Osteoblast (primary cell): ENCODE results near the gene AUTS2. TPM values are rescaled to one million over a fixed set of nuclear protein-coding genes. Genes with fewer than 3 reads are reported as not detected.

ENCODE experiments used
- DNase-seq: peaks from one replicate; pipeline ENCODE4 v3.0.0; 2011; ENCODE audit warnings: low spot score, mixed read lengths; ENCODE audit not compliant: insufficient read length; ENCODE audit errors: missing footprints
- H2AFZ ChIP-seq: 2 replicates; pipeline ENCODE4 v1.6.0; 2011; ENCODE audit warnings: mild to moderate bottlenecking, low read length
- H3K27ac ChIP-seq: 2 replicates; pipeline ENCODE4 v1.5.1; 2011; ENCODE audit warnings: mild to moderate bottlenecking, low read depth, low read length, moderate library complexity
- H3K27me3 ChIP-seq: 2 replicates; pipeline ENCODE4 v1.6.0; 2012; ENCODE audit warnings: mild to moderate bottlenecking, control low read depth, inconsistent platforms, low read length, moderate library complexity; ENCODE audit not compliant: insufficient read depth
- H3K36me3 ChIP-seq: 2 replicates; pipeline ENCODE4 v1.5.1; 2011; ENCODE audit warnings: mild to moderate bottlenecking, low read length, control low read depth, moderate library complexity; ENCODE audit not compliant: insufficient read depth
- H3K4me1 ChIP-seq: 2 replicates; pipeline ENCODE4 v1.5.1; 2011; ENCODE audit warnings: mild to moderate bottlenecking, low read length, control low read depth, moderate library complexity; ENCODE audit not compliant: insufficient read depth
- H3K4me2 ChIP-seq: 2 replicates; pipeline ENCODE4 v1.6.0; 2011; ENCODE audit warnings: mild to moderate bottlenecking, low read length; ENCODE audit not compliant: insufficient read depth
- H3K4me3 ChIP-seq: fragments of 200-600 bp; sonication (generic); 3 replicates; pipeline ENCODE4 v1.5.1; 2012; ENCODE audit warnings: mild to moderate bottlenecking, low read length, inconsistent platforms; ENCODE audit not compliant: insufficient read depth
- H3K79me2 ChIP-seq: 2 replicates; pipeline ENCODE4 v1.6.0; 2012; ENCODE audit warnings: mild to moderate bottlenecking, low read length, control low read depth, inconsistent platforms; ENCODE audit not compliant: insufficient read depth
- H3K9me3 ChIP-seq: 2 replicates; pipeline ENCODE4 v1.5.1; 2011; ENCODE audit warnings: low read depth, low read length, control low read depth
- H4K20me1 ChIP-seq: 2 replicates; pipeline ENCODE4 v1.6.0; 2012; ENCODE audit warnings: mild to moderate bottlenecking, low read length, control low read depth; ENCODE audit not compliant: insufficient read depth
- CTCF ChIP-seq: IDR thresholded peaks from 2 replicates; pipeline ENCODE4 v1.5.1; 2011; ENCODE audit warnings: mild to moderate bottlenecking, low read depth, low read length, moderate library complexity; ENCODE audit errors: extremely low read depth
- total RNA-seq: library from RNA; depleted of rRNA; stranded (reverse); fragments of >200 nt; gene quantifications from 2 replicates; pipeline ENCODE4 v1.2.3, GENCODE V29; 2012

Gene AUTS2
- total RNA-seq, 1 donor = 15.2 TPM

GRCh38 chr7:70619130-70619529 is 1020.9 kb downstream of the AUTS2 start:
- H3K27ac ChIP-seq = no peak overlapping the region
- no peak overlapping the region for H2AFZ ChIP-seq
- no peaks in the 10 kb centered on the region for H3K79me2 ChIP-seq
- no peak for TF ChIP-seq CTCF
- H3K27me3 ChIP-seq = peaks cover 3% of the 10 kb centered on the region
- no peaks in the 10 kb centered on the region for H4K20me1 ChIP-seq
- DNase-seq = no peak
- no peaks in the 10 kb centered on the region for H3K36me3 ChIP-seq
- no peak overlapping the region for H3K4me2 ChIP-seq
- no peak overlapping the region for H3K4me3 ChIP-seq
- peaks cover 5% of the 10 kb centered on the region for H3K4me1 ChIP-seq
- no peaks in the 10 kb centered on the region for H3K9me3 ChIP-seq

- Histone ChIP-seq H4K20me1 (no peaks in the 10 kb centered on the region), H3K36me3 (no peaks in the 10 kb centered on the region), H3K4me3 (no peak overlapping the region), H3K27me3 (peaks cover 3% of the 10 kb centered on the region), H3K4me2 (no peak overlapping the region), H3K4me1 (no peaks in the 10 kb centered on the region), H3K79me2 (no peaks in the 10 kb centered on the region), H3K27ac (no peak overlapping the region), H2AFZ (no peak overlapping the region), H3K9me3 (no peaks in the 10 kb centered on the region)
- DNase-seq = no peak
- TF ChIP-seq CTCF = no peak
These were observed 1021.4 kb downstream of the AUTS2 start for GRCh38 chr7:70619659-70620058.

- DNase-seq = no peak
- Histone ChIP-seq H3K4me3 (no peak overlapping the region), H3K4me2 (no peak overlapping the region), H3K36me3 (no peaks in the 10 kb centered on the region), H4K20me1 (no peaks in the 10 kb centered on the region), H3K79me2 (no peaks in the 10 kb centered on the region), H3K27ac (no peak overlapping the region), H2AFZ (no peak overlapping the region), H3K9me3 (no peaks in the 10 kb centered on the region), H3K4me1 (no peaks in the 10 kb centered on the region), H3K27me3 (peaks cover 3% of the 10 kb centered on the region)
- TF ChIP-seq CTCF = no peak
These were observed 1022.2 kb downstream of the AUTS2 start for GRCh38 chr7:70620333-70621055.

GRCh38 chr7:70621954-70622600 is 1023.8 kb downstream of the AUTS2 start:
- no peak for TF ChIP-seq CTCF
- peaks cover 3% of the 10 kb centered on the region for H3K27me3 ChIP-seq

More at GRCh38 chr7:70621954-70622600, 1023.8 kb downstream of the AUTS2 start:
- no peaks in the 10 kb centered on the region for H3K9me3 ChIP-seq
- no peak overlapping the region for H2AFZ ChIP-seq
- no peaks in the 10 kb centered on the region for H3K4me1 ChIP-seq
- no peak overlapping the region for H3K27ac ChIP-seq
- H3K4me3 ChIP-seq = no peak overlapping the region
- H3K4me2 ChIP-seq = no peak overlapping the region
- no peaks in the 10 kb centered on the region for H3K79me2 ChIP-seq
- DNase-seq = no peak
- H3K36me3 ChIP-seq = no peaks in the 10 kb centered on the region
- no peaks in the 10 kb centered on the region for H4K20me1 ChIP-seq
